Large intestine (tissue), 12 donors: Measurements from ENCODE around the gene MED10. TPM values are rescaled to one million over a fixed set of nuclear protein-coding genes. Genes with fewer than 3 reads are reported as not detected.
A peak's percentile ranks its signal among the peaks of the same experiment; 100 is the strongest.

Experiments
- DNase-seq, 2 donors: peaks; one replicate each; pipeline versions ENCODE4 v3.0.0 to v3.0.0-alpha.2; 2013
- H3K27ac ChIP-seq: one replicate; pipeline ENCODE4 v1.5.1; 2013; ENCODE audit warnings: low read length
- H3K27me3 ChIP-seq: 2 replicates; pipeline ENCODE4 v1.6.1; 2013; ENCODE audit warnings: low read length; ENCODE audit not compliant: control insufficient read depth, insufficient read depth
- H3K36me3 ChIP-seq: 2 replicates; pipeline ENCODE4 v1.6.1; 2013; ENCODE audit warnings: low read length; ENCODE audit not compliant: control insufficient read depth, insufficient read depth
- H3K4me1 ChIP-seq: one replicate; pipeline ENCODE4 v1.6.1; 2013; ENCODE audit warnings: low read length; ENCODE audit not compliant: control insufficient read depth, insufficient read depth
- H3K4me3 ChIP-seq: one replicate; pipeline ENCODE4 v1.5.1; 2013; ENCODE audit warnings: low read length
- H3K9me3 ChIP-seq: one replicate; pipeline ENCODE4 v1.6.1; 2013; ENCODE audit warnings: mild to moderate bottlenecking, low read depth, low read length, moderate library complexity; ENCODE audit not compliant: control insufficient read depth
- WGBS: methylation state at CpG from one replicate; pipeline ENCODE4 v1.1.5; 2013; ENCODE audit warnings: low lambda C conversion rate; ENCODE audit not compliant: insufficient coverage; 5-methylcytosine and 5-hydroxymethylcytosine counted together
- long read RNA-seq, 11 donors: transcript quantifications; one replicate each; lab custom pipeline, GENCODE V29; 2026
- polyA plus RNA-seq: library from polyadenylated mRNA; unstranded; fragments of 120-200 nt; gene quantifications from one replicate; pipeline ENCODE4 v1.2.1, GENCODE V29; 2013

MED10 gene
- 42.4 TPM for polyA plus RNA-seq
- long read RNA-seq, donor 1, transcript MED10-201 (4 exons, 1,141 nt) = major isoform, 16 of 20 reads
- long read RNA-seq, donor 1, partial matches to known transcripts = 0 of 20 reads
- long read RNA-seq, donor 1, other reads (novel, unspliced or antisense) = 0 of 20 reads
- long read RNA-seq, donor 2, transcript MED10-201 (4 exons, 1,141 nt) = major isoform, 30 of 33 reads
- long read RNA-seq, donor 2, partial matches to known transcripts = 0 of 33 reads
- long read RNA-seq, donor 2, other reads (novel, unspliced or antisense) = 0 of 33 reads
- long read RNA-seq, donor 3, transcript MED10-203 (2 exons, 648 nt) = minor isoform, 6 of 57 reads
- long read RNA-seq, donor 3, transcript MED10-201 (4 exons, 1,141 nt) = major isoform, 47 of 57 reads
- long read RNA-seq, donor 3, partial matches to known transcripts = 0 of 57 reads
- long read RNA-seq, donor 3, other reads (novel, unspliced or antisense) = 0 of 57 reads
- long read RNA-seq, donor 4, transcript MED10-201 (4 exons, 1,141 nt) = major isoform, 8 of 9 reads
- long read RNA-seq, donor 4, partial matches to known transcripts = 0 of 9 reads
- long read RNA-seq, donor 4, other reads (novel, unspliced or antisense) = 0 of 9 reads
- long read RNA-seq, donor 5, transcript MED10-201 (4 exons, 1,141 nt) = major isoform, 11 of 22 reads
- long read RNA-seq, donor 5, partial matches to known transcripts = 9 of 22 reads
- long read RNA-seq, donor 5, other reads (novel, unspliced or antisense) = 0 of 22 reads
- long read RNA-seq, donor 6, transcript MED10-201 (4 exons, 1,141 nt) = major isoform, 27 of 33 reads
- long read RNA-seq, donor 6, partial matches to known transcripts = 0 of 33 reads
- long read RNA-seq, donor 6, other reads (novel, unspliced or antisense) = 0 of 33 reads
- long read RNA-seq, donor 7, transcript MED10-201 (4 exons, 1,141 nt) = major isoform, 17 of 29 reads
- long read RNA-seq, donor 7, partial matches to known transcripts = 8 of 29 reads
- long read RNA-seq, donor 7, other reads (novel, unspliced or antisense) = 0 of 29 reads
- long read RNA-seq, donor 8, transcript MED10-201 (4 exons, 1,141 nt) = major isoform, 22 of 32 reads
- long read RNA-seq, donor 8, transcript MED10-203 (2 exons, 648 nt) = minor isoform, 8 of 32 reads
- long read RNA-seq, donor 8, partial matches to known transcripts = 0 of 32 reads
- long read RNA-seq, donor 8, other reads (novel, unspliced or antisense) = 0 of 32 reads
- long read RNA-seq, donor 9, transcript MED10-201 (4 exons, 1,141 nt) = major isoform, 28 of 56 reads
- long read RNA-seq, donor 9, transcript MED10-203 (2 exons, 648 nt) = minor isoform, 8 of 56 reads
- long read RNA-seq, donor 9, partial matches to known transcripts = 20 of 56 reads
- long read RNA-seq, donor 9, other reads (novel, unspliced or antisense) = 0 of 56 reads
- long read RNA-seq, donor 10, transcript MED10-201 (4 exons, 1,141 nt) = major isoform, 26 of 33 reads
- long read RNA-seq, donor 10, transcript MED10-203 (2 exons, 648 nt) = minor isoform, 6 of 33 reads
- long read RNA-seq, donor 10, partial matches to known transcripts = 0 of 33 reads
- long read RNA-seq, donor 10, other reads (novel, unspliced or antisense) = 0 of 33 reads
- long read RNA-seq, donor 11, transcript MED10-201 (4 exons, 1,141 nt) = major isoform, 22 of 29 reads
- long read RNA-seq, donor 11, partial matches to known transcripts = 5 of 29 reads
- long read RNA-seq, donor 11, other reads (novel, unspliced or antisense) = 0 of 29 reads

DNA sequence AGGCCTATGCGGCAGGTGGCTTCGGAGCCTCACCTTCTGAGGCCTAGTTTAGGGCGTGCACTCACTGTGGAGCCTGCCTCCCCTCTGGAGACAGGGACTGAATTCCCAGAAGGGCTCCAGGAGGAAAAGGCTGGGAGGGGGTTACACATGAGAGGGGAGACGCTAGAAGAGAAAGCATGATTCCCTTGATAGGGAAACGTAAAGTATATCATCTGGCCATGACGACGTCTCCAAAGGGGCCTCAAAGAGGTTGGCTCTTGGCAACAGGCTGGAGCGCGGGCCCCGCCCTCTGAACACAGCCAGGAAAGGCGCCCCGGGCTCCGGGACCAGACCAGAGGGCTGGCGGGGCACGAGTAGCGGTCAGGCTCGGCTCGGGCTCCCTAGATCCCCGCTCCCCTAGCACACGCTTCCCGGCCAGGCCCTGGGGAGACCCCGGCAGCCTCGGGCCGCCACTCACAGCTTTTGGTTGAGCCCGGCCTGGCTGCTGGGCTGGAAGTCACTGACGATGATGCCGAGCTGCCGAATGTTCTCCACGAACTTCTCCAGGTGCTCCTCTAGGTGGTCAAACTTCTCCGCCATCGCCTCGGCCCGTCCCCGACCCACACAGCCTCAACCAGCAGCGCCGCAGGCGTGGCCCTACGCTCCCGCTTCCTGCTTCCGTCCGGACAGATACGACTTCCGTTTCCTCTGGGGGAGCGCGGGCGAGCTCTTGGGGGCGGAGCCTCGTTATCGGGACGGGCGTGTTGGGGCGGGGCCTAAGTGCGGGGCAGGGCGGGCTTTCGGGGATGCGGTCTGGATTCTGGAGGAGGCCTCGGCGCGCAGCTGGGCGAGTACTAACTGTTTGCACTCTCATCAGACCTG is at the start of gene MED10:
Gene MED10 (minus strand): TSS at position 643 of the 861 bp plus-strand sequence. CDS start 64 bp downstream, at position 579.
- no CpG with 5 or more reads among the region's 60 CpGs for WGBS
- peak within 1 kb of the TSS; percentile 96 for H3K4me3 ChIP-seq
- H3K4me1 ChIP-seq = peaks cover 9% of the 10 kb centered on the region
- no peaks in the 10 kb centered on the region for H3K27me3 ChIP-seq
- DNase-seq = peak; percentile 88 to 89
- H3K27ac ChIP-seq = peak within 1 kb of the TSS; percentile 89
- H3K36me3 ChIP-seq = peaks cover 28% of the 10 kb centered on the region
- H3K9me3 ChIP-seq = no peaks in the 10 kb centered on the region

GRCh38 chr5:6427694-6428093 is 49.3 kb upstream of the MED10 start:
- no CpG with 5 or more reads among the region's 4 CpGs for WGBS

DNA sequence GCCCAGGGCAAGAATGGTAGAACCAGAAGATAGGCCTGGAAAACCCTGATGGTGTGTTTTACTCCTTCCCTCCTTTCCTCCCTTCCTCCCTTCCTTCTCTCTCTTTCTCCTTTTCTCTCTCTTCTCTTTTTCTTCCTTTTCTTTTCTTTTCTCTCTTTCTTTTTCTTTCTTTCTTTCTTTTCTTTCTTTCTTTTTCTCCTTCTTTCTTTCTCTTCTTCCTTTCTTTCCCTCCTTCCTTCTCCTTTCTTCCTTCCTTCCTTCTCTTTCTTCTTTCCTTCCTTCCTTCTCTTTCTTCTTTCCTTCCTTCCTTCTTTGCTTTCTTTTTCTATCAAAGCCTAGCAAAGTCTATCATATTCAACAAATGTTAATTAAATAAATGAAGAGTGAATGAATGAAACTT is 46.4 kb upstream of the MED10 start:
- DNase-seq = no peak

More at GRCh38 chr5:6427694-6428093, 49.3 kb upstream of the MED10 start:
- H3K27me3 ChIP-seq = peaks cover 14% of the 10 kb centered on the region
- no peak overlapping the region for H3K4me3 ChIP-seq
- H3K36me3 ChIP-seq = no peaks in the 10 kb centered on the region
- DNase-seq = no peak
- H3K9me3 ChIP-seq = no peaks in the 10 kb centered on the region
- no peaks in the 10 kb centered on the region for H3K4me1 ChIP-seq
- H3K27ac ChIP-seq = no peak overlapping the region

GRCh38 chr5:6424110-6424659 is 45.8 kb upstream of the MED10 start:
- Histone ChIP-seq H3K4me1 (no peaks in the 10 kb centered on the region), H3K36me3 (no peaks in the 10 kb centered on the region), H3K9me3 (no peaks in the 10 kb centered on the region), H3K4me3 (no peak overlapping the region), H3K27ac (no peak overlapping the region), H3K27me3 (peaks cover 12% of the 10 kb centered on the region)
- no peak for DNase-seq
- WGBS = no CpG with 5 or more reads among the region's 8 CpGs

More for the DNA sequence above, 46.4 kb upstream of the MED10 start:
- H3K9me3 ChIP-seq = no peaks in the 10 kb centered on the region
- no peak overlapping the region for H3K27ac ChIP-seq
- H3K4me1 ChIP-seq = no peaks in the 10 kb centered on the region
- H3K36me3 ChIP-seq = no peaks in the 10 kb centered on the region
- no peak overlapping the region for H3K4me3 ChIP-seq
- H3K27me3 ChIP-seq = peaks cover 12% of the 10 kb centered on the region

DNA sequence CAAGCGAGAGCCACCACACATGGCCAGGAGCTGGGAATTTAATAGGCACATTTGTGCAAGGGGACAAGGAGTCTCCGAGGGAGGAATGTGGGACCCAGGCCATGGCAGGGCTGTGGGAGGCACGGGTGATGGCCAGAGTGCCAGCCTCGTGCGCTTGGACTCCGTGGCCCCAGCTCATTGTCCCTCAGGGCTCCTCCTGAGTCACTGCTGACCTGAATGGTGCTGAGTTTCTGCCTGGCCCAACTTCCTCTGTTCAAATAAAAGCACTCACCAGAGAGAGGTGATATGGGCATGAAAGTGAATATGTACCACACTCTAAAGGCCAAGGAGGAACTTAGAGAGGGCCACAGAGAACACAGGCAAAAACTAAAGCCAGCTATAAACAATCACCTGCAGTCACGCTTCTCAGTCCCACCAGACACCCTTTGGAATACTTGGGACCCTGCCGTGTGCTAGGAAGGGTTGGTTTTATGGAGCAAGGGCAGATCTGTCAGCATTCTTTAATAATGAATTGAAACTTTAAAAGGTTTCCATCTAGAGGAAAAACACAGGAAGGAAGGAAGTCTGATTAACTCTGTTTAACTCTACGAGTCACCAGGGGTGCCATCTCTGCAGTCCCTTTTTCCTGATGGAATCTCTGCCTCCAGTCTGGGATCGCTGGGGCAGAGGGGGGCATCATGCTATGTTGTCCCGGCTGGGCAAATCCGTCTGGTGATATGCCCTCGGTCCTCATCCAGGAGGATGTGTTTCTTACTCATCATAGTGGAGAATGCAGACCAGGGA is 45.2 kb upstream of the MED10 start:
- Histone ChIP-seq H3K27ac (no peak overlapping the region), H3K4me1 (no peaks in the 10 kb centered on the region), H3K9me3 (no peaks in the 10 kb centered on the region), H3K4me3 (no peak overlapping the region), H3K36me3 (no peaks in the 10 kb centered on the region), H3K27me3 (peaks cover 12% of the 10 kb centered on the region)
- DNase-seq = no peak
- 90% methylated on average over 2 of the region's 13 CpGs for WGBS

DNA sequence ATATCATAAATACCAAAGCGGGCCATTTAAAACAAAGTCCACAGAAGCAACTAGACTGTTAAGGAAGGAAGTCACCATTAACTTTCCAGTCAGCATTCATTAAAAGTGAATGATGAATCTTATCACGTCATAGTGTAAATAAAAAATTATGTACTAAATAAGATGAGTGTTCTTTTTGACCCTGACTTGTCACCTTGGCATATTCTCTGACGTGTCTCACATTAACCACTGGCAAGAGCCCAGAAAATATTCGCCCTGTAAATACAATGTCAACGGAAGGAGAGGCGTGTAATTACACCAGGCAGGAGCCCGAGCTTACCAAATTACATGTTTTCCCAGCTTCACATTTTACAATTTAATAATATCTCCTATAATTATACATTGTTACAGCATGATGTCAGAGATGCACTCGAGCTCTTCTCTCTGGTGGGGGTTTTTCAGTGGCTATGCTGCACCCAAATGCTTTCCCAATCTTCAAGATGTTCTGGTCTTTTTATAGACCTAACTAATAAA is 41.0 kb upstream of the MED10 start:
- Histone ChIP-seq H3K27ac (no peak overlapping the region), H3K27me3 (peaks cover 6% of the 10 kb centered on the region), H3K36me3 (no peaks in the 10 kb centered on the region), H3K9me3 (no peaks in the 10 kb centered on the region), H3K4me1 (no peaks in the 10 kb centered on the region), H3K4me3 (no peak overlapping the region)
- WGBS = 40% methylated on average over 1 of the region's 8 CpGs
- DNase-seq = peak; percentile 13 to 21

DNA sequence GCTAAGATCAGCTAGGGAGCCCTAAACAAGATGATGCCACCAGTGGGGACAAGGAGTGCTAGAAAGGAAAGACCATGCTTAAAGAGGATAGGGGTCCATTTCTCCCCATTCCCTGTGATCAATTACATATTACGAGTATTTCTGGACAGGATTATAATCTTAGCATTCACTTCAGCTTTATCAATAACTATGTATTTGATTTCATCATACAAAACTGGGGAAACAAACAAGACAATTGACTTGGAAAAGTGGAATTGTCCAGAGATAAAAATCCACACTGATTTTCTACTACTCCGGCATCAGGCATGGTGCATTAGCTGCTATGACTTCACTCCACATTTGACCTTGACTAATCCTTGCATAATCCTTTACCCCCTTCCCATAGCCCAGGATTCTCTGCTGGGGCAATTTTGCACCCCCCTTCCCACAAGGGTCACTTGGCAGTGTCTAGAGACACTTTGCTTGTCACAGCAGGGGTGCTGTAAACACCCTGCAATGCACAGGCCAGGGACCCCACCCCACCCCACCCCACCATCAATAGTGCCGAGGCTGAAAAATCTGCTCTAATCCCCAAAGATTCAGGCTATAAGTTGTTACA is 40.4 kb upstream of the MED10 start:
- Histone ChIP-seq H3K4me3 (no peak overlapping the region), H3K9me3 (no peaks in the 10 kb centered on the region), H3K27ac (no peak overlapping the region), H3K27me3 (peaks cover 6% of the 10 kb centered on the region), H3K36me3 (no peaks in the 10 kb centered on the region), H3K4me1 (no peaks in the 10 kb centered on the region)
- 83% methylated on average over 2 of the region's 3 CpGs for WGBS
- DNase-seq = no peak

DNA sequence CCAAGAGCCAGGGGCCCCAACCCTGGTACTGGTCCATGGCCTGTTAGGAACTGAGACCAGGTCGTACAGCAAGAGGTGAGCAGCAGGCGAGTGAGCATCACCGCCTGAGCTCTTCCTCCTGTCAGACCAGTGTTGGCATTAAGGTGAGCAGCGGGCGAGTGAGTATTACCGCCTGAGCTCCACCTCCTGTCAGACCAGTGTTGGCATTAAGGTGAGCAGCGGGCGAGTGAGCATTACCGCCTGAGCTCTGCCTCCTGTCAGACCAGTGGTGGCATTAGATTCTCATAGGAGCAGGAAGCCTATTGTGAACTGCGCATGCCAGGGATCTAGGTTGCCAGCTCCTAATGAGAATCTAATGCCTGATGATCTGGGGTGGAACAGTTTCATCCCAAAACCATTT is 39.3 kb upstream of the MED10 start:
- no peak for DNase-seq
- H3K27me3 ChIP-seq = peaks cover 10% of the 10 kb centered on the region
- no peaks in the 10 kb centered on the region for H3K9me3 ChIP-seq
- no peak overlapping the region for H3K4me3 ChIP-seq
- no peak overlapping the region for H3K27ac ChIP-seq
- WGBS = no CpG with 5 or more reads among the region's 10 CpGs
- no peaks in the 10 kb centered on the region for H3K4me1 ChIP-seq
- no peaks in the 10 kb centered on the region for H3K36me3 ChIP-seq
